ENCODE results near the gene LPP.

The LPP gene

DNA sequence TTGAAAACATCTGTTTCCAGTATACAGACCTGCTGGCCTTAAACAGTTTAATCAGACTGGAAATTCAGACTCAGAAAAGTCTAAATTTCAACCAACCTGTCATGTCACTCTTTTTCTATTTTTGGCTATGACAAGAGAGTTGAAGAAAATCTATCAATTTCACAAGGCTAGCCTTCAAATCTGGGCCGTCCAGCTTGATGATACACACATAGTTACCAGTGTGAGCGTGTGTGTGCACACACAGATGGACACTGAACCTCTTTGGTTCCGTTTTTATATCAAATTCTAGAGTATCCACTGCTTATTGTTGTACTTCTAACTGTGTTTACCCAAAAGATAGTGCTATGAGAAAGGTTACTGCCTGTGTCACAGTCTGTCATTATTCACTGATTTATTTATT is 368.2 kb downstream of the LPP start:
- DNase-seq (ENCODE audit: low read depth), result no peak

DNA sequence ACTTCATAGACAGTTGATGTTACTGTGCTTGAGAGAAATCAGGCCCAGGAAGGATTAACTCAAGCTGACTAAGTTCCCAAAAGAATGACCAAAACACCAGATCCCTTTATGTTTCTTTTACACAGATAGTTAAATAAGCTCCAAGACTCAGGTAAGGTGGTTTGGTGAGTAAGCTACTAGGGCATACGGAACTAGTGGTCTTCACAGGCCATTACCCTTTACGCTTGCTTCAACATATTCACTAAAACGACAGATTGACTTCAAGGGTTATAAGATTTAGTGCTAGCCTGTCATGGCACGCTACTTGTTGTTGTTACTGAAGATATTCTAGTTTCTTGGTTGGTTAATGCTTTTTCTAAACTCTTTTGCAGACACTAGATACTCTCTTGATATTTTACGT is 369.3 kb downstream of the LPP start:
- DNase-seq (ENCODE audit: low read depth), result no peak

DNA sequence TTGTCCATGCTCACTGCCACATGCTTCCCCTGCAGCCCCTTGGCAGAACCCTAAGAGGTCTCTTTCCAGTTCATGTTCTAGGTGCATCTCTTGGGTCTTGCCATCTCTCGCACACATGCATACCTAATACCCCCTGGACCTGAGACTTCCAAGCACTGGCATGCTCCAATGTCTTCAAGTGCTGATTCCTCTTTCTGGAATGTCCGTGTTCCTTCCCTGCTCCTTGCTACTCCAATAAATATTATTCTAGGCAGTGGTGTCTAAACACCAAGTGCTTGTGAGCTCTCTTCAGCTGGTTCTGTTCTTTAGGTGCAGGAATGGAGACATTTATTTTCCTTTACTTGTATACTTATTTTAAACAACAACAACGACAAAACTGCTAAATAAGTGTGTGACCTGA is 370.1 kb downstream of the LPP start:
- DNase-seq (ENCODE audit: low read depth), result no peak

DNA sequence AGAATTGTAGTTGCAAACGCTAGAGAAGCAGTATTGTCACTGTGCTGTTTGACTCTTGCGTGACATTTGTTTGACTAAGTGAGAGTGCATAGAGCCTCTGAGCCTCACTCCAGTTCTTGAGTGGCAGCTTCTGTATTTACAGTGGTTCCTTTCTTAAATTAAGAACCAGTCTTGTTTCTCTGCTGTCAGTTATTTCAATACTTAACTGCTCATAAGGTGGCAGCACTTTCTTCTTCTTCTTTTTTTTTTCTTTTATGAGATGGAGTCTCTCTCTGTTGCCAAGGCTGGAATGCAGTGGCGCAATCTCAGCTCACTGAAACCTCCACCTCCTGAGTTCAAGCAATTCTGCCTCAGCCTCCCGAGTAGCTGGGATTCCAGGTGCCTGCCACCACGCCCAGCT is 372.1 kb downstream of the LPP start:
- no peak for DNase-seq (ENCODE audit: low read depth)

DNA sequence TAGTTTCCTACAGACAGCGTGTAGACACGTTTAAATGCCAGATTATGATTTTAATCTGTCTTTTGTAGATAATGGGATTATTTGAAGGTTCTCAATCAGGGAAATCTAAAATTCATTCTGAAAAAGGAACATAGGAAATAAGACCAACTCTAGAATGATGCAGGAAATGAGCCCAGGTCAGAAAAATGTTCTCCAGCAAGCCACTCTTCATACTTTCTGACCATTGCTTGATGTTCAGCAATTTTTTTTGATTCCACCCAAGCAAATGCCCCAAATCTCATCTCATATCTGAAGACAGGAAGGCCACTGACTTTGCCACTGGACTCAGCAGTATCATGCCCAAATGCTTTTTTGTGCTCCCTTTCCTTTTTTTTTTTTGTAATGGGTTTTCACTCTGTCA is 373.4 kb downstream of the LPP start:
- no peak for DNase-seq (ENCODE audit: low read depth)

DNA sequence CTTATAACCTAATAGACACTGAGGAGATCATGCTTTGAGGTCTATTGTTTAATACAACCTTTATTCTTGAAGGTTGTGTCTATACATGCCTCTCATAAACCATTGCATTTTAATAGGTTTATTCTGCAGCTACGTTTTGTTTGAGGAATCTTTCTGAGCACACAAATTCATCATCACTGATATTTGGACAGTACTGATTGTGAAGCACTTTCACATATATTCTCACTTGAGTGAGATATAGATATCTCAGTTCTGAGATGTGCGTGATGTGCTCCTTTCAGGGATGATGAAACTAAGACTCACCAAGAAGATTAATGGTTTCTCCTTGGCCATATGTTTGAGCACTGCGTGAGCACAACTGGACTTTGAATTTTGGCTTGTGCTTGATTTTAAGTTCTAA is 374.4 kb downstream of the LPP start:
- no peak for DNase-seq (ENCODE audit: low read depth)

DNA sequence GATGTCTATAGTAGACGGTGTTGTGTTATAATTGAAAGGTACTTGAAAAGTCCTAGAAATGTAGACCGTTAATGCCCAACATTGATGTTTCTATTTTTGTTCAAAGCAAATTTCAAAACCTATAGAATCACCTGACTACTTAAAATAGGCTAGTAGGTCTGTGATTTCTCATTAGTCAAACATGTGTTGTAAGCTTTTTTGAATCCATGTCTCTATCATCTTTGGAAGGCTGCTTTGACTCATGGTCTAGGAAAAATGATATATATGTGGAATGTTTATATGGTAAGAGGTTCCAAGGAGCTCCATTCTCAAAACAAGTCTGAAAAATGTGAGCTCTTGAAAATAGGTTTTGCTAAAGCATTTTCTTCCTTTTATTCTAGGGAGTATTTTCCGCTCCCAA is 375.3 kb downstream of the LPP start:
- no peak for DNase-seq (ENCODE audit: low read depth)

DNA sequence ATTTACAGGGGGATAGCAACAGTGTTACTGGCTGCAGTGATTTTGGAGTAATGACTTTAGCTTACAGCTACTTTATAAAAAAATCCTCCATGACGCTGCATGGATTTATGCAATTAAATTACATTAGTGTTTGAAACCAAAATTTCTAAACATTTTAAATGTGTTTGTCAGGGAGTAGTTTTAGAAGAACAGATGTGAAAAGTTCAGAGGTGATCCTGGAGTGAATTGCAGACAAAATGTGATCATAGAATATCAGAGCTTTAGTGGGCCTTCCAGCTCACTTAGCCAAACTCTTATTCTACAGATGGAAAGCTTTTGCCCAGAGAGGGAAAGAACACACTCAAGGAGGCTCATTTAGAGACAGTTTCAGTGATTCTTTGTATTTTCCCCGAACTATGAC is 376.3 kb downstream of the LPP start:
- DNase-seq (ENCODE audit: low read depth), result no peak

DNA sequence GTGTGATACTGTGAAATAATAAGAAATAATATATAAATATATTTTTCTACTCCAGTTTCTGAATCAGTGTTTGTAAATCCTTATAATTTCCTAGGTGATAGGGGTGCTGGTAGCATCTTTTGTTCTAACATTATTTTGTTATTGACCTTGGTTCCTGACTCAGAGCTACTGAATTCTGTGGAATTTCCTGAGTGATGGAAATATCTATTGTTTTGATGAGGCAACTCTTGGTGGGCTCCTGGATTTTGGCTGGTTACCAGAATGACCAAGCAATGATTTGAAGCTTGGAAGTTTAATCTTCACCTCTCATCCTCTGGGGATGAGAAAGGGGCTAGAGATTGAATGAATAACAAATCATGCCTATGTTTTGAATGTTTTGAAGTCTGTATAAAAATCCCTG is 377.3 kb downstream of the LPP start:
- peak; percentile 81 for DNase-seq (ENCODE audit: low read depth)

DNA sequence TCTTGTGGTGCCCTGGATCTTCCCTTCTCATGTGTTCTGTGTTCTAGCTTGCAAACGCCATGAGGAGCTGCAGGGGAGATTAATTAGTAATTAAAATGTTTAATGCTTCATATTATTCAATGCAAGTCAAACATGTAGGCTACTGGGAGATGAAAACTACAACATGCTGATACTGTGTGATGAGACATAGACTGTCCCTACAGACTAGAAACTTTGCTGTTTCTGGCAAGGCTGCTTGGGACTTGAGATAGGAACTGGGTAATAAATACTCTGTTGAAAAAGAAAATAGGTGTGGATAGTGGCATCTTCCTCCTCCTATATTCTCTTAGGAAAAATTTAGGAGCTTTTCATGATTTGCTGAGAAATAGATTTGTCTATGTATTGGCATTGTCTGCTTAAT is 379.2 kb downstream of the LPP start:
- DNase-seq (ENCODE audit: low read depth), result no peak

DNA sequence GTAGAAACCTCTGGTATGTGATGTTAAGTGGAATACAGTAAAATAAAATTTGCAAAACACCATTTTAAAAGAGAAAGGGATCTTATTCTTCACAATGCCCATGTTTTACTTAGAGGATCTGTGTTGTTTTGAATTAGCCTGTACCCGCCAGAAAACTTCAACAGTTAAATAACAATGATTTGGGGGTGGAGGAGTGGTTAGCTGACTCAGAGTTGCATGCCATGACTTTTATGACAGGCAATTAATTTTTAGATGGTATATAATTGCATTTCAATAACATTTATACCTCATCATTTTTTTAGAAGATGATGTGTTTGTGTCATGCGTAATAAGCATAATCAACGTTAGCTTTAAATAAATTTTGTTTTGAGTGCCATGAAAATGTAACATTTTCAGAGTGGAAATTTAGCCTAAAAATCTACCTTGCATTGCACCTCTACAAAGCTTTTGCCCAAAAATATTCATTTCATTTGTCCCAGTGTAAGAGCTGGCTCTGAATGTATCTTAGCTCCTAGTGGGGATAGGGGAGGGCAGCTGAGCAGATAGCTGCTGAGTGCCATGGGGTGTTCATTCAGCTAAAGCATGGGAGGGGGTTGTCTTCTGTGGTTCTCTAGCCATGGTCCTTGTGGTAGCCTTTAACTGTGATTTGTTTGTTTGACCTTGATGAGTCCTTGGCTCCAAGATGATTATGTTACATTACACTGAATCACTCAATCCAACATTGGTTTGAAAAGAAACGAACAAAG is 379.8 kb downstream of the LPP start:
- DNase-seq (ENCODE audit: low read depth), result no peak

DNA sequence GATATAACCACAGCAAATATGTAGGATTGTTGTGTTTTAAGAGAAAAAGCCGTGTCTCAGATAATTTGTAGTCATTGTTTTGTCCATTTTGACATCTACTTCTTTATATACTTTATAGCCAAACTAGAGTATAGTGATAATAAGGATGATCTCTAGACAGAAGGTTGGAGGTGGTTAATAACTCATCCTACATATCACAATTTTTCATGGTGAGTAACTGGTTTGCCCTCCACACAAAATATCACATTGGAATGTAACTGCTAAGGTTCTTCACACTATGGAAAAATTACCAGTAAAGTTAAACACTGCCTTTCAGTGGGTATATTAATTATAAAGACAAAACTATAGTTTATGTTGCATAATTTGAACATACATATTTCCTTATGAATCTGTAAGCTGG is 380.7 kb downstream of the LPP start:
- DNase-seq (ENCODE audit: low read depth), result no peak

DNA sequence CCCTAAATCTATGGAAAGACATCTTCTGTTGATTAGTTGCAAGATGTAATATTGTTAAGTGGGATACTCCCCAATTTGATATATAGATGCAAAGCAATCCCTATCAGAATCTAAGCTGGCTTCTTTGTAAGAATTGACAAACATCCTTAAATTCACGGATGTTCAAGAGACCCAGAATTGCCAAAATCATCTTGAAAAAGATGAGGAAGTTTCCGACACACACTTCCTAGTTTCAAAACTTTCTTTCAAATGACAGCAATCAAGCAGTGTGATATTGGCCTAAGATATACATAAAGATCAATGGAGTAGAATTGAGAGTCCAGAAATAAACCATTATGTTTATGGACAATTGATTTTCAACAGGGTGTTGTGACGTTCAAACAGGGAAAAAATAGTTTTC is 383.6 kb downstream of the LPP start:
- no peak for DNase-seq (ENCODE audit: low read depth)

DNA sequence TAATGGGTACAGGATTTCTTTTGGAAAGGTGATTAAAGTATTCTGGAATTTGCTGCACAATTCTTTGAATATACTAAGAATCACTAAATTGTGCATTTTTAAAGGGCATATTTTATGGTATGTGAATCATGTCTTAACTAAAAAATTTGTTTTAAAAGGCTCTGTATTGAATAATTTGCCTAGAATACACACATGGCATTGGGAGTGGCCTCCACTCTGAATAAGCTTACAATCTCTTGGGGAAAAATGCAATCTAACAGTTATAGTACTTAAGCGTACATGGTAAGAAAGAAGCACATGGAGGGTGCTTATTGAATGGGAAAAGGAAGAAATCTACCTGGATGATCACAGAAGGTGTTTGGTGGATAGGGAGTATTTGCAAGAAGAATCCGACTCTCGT is 385.1 kb downstream of the LPP start:
- no peak for DNase-seq (ENCODE audit: low read depth)

DNA sequence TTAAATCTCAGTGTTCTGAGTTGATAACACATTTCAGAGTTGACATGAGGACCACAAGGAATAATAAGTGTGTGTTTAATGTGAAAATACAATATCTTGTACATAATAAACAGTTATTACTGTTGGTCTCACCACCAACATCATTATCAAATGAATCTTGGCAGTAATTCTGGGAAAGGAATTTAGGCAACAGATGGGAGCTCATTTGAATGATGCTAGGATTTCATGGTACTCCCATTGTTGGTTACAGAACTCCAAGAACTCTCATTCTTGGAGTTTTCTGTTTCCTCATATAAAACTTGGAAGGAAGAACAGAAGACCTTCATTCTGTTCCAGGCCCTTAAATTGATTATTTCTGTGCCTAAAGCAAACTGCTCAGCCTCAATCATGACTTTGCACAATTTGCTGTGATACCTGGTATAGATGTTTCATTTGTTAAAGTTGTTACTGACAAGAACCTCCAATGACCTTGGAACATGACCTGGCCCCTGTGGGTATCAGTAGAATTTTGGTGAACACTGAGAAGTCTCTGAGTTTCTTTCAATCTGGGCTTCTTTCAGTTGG is 385.8 kb downstream of the LPP start:
- DNase-seq (ENCODE audit: low read depth), result no peak

DNA sequence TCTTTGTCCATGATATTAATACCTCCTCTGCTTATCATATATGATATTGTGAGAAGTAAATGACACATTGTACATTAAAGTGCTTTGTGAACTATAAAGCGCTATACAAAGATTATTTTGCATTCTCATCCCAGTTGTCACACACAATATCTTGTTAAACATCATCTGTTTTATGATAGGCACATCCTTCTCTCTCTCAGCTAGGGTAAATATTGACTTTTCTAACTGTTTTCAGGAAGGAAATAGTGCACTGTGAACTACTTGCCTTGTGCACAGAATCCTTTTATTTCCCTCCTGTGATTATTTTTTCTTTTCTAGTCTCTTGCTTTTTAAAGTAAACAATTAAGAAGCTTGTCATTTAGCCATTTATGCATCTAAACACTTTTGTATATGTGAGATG is 388.2 kb downstream of the LPP start:
- DNase-seq (ENCODE audit: low read depth), result no peak

DNA sequence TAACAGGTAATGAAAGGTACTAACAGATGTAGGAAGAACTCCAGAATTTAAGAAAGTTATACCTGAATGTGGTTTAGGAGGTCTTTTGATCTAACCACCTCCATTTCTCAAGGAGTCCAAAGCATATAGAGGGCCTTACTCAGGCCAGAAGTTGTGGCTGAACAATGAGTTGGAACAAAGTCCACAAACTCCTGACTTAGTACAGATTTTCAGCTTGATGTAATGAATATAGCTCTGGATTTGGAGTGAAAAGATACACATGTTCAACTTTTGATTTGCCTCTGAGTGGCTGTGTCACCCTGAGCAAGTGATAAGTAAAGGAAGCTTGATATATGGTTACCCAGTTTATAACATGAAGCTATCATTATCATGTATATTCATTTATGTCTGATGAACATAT is 390.1 kb downstream of the LPP start:
- DNase-seq (ENCODE audit: low read depth), result no peak

DNA sequence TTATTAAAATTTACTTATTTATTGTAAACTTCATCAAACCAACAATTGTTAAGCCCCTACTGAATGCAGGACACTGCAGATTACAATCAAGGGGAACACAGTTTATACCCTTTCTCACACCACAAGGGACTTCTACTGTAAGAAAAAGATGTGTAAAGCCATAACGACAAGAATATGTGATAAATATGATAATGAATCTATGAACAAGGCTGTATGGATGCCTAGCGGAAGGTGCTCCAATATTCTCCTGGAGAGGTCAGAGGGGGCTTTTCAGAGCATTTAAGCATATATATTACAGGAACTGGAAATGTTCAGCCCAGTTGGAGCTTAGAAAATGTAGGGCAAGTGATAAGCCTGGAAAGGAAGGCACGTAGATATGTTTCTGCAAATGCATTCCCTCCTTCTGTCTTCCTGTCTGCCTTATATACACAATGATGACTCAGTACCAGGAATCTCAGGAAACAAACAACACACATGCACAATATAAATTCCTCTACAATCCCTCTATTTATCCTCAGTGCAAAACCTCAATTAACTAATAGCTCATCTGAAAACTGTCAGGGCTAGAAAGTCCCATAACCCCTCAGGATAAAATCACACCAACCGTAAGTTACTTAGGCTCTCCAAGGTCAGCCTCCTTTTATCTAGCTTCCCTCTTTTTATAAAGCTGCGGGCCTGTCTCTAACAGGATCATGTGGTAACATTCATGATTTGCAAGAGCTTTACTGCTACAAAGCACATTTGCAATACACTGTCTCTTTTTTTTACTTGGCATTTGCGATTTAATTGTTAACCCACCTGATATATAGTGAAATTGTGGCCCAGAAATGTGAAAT is 393.1 kb downstream of the LPP start:
- peak; percentile 42 for DNase-seq (ENCODE audit: low read depth)

DNA sequence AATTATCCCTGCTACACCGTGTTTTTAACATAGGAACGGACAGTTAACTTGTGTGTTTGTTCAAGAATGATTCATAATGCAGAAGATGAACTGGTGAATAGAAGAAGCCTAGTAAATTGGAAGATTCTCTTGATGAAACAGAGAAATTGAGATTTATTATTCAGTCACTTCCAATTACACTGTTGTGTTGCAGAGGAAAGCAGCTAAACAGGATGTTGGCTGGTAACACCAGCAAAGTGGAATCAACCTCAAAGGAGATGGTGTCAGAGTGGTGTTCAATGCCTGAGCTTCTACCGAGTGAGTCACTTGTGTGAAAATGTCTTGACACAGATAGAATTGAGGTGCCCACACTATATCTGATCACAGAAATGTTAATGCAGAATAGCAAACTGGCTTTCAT is 399.6 kb downstream of the LPP start:
- no peak for DNase-seq (ENCODE audit: low read depth)

DNA sequence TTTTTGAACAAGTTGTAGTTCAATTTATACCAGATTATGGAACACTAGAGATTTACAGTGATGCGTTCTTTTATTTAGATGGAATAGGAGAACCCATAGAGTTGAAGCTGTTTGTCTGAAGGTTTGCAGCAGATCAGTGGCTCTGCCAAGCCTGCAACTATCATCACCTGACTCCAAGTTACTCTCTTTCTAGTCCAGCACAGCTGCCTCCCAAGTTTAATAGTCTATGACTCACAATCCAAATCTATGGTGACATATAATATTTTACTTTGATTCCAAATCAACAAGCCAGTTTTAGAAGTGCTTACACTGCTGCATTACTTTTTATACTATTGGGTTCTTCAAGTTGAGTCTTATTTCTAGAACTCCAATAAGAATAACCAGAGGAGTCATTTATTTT is 400.4 kb downstream of the LPP start:
- no peak for DNase-seq (ENCODE audit: low read depth)

DNA sequence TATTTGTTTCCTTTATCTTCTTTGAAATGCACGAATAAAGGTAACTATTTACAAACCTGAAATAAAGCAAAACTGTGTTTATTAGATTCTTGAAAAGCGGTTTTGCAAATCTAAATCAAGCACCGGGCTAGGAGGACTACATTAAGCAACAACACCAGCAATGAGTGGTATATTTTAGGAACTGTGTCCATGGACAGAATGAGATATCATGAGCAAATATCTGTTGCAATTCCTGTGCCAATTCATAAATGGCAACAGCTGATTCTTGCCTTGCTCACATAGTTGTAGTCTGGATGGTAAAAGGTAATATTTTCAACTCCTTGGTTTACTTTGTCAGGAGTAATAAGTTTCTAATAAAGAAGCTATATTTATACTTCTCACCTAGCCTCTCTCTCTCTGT is 403.3 kb downstream of the LPP start:
- DNase-seq (ENCODE audit: low read depth), result no peak

DNA sequence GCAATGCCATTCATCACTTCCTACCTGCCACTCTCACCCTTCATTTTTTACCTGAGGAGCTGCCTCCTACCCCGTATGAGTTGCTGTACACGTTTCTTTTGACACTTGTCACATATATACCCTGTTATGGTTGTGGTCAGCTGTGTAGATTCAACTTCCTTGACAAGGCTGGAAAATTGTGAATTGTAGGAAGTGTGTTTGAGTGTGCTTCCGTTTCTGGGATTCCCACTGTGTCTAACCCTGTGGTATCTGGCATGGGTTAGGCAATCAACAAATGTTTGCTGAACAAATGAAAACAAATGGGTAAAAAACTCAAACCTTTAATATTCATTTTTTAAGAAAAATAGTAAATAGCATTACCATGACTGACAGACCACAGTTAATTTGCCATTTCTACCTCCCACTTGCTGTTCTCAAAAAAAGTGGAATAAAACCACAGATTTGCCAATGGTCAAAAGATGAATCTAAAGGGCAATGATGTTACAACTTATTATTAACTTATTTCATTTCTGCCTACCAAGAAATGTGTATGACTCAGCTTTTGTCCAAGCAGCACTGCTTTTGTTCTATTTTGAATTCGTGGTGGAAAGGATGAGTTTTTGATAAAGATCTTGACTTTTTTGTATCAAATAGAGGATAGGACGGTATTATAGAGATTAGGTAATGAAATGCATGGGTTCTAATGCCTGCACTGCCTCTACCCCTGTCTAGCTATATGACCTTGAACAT is 404.6 kb downstream of the LPP start:
- no peak for DNase-seq (ENCODE audit: low read depth)

DNA sequence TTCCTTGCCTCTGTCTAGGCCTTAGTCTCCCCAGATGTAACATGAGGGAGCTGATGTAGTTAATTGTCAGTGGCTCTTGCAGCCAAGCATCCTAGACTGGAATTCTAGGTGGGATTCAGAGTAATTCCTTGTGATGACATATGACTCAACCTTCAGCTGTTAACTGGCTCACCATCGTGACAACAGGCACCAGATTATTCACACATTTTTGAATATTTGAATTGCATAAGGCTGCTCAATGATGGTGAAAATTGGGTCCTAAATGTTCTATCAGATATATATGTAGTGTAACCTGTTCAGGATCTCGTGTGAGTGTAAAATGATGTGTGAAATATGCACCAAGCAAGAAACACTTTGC is 405.1 kb downstream of the LPP start:
- no peak for DNase-seq (ENCODE audit: low read depth)

All from HS-5 (cell line).